ENCODE results near the gene METTL24.

The METTL24 gene

DNA sequence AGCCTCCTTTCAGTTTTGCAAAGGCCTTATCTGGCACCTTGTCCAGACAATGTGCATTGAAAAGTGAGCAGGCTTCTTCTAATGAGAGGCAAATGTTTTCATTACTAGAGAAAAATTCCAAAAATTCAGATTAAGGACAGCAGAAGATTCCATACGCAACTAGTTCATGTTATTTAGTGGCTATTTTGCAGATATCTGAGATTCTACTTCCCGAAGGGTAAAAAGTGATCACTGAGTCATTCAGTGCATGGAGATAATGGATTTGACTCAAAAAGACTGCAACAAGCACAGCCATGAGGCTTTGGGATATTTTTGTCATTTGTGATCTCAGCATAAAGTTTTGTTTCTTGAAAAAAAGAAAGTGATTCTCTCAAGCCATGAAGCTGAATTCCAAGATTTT lies 29.9 kb downstream of the METTL24 start:
- Histone ChIP-seq H3K27ac (ENCODE audit: low read depth in 2 of 2, low read length in 2 of 2) (no peak overlapping the region), H3K9ac (ENCODE audit: low read depth in 1 of 2, low read length in 2 of 2) (no peak overlapping the region), H3K9me3 (ENCODE audit: control insufficient read depth in 2 of 2, low read length in 2 of 2) (no peaks in the 10 kb centered on the region), H3K36me3 (ENCODE audit: control insufficient read depth in 2 of 2, insufficient read depth in 2 of 2, low read length in 2 of 2) (no peaks in the 10 kb centered on the region), H3K4me1 (ENCODE audit: control insufficient read depth in 2 of 2, insufficient read depth in 2 of 2, low read length in 2 of 2) (peaks cover 0 to 9% of the 10 kb centered on the region in 2 donors), H3K4me3 (ENCODE audit: low read length in 2 of 2) (no peak overlapping the region), H3K27me3 (ENCODE audit: control insufficient read depth in 2 of 2, insufficient read depth in 2 of 2, low read length in 2 of 2) (no peaks in the 10 kb centered on the region)

DNA sequence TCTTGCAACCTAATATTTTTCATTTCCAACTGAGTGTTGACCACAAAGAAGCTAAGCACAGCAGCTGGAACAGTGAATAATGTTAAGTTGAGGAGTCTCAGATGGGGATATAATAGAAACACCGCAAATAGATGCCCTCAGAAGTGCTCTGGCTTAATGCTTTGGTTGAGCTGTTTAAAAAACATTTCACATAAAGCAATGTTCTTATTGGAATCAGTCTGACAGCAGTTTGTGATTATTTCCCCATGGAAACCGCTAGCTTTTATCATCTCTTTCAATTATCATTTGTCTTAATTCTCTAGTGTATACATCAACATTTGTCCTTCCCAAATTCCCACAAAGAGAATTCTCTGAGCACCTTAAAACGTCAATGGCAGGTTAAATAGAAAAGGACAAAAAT lies 30.8 kb downstream of the METTL24 start:
- Histone ChIP-seq H3K9ac (ENCODE audit: low read depth in 1 of 2, low read length in 2 of 2) (no peak overlapping the region), H3K36me3 (ENCODE audit: control insufficient read depth in 2 of 2, insufficient read depth in 2 of 2, low read length in 2 of 2) (no peaks in the 10 kb centered on the region), H3K27me3 (ENCODE audit: control insufficient read depth in 2 of 2, insufficient read depth in 2 of 2, low read length in 2 of 2) (no peaks in the 10 kb centered on the region), H3K27ac (ENCODE audit: low read depth in 2 of 2, low read length in 2 of 2) (no peak overlapping the region), H3K9me3 (ENCODE audit: control insufficient read depth in 2 of 2, low read length in 2 of 2) (no peaks in the 10 kb centered on the region), H3K4me3 (ENCODE audit: low read length in 2 of 2) (no peak overlapping the region), H3K4me1 (ENCODE audit: control insufficient read depth in 2 of 2, insufficient read depth in 2 of 2, low read length in 2 of 2) (peaks cover 0 to 9% of the 10 kb centered on the region in 2 donors)

DNA sequence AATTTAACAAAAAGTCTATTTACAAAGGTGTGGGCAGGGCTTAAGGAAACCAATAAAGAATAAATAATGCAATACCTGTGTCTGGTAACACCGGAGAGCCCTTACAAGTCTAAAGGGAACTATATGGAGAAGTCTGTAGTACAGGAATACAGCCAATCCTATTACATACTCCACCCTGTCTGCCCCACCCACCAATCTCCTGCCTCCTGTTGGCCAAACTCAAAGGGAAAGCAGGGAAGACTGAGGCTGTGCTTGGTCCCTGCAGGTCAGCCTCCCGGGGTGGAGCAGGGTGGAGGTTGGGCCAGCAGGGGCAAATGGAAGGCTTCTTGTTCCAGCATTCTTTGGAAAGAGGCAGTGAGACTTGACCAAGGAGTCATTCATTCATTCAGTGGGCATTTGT lies 31.5 kb downstream of the METTL24 start:
- H3K9me3 ChIP-seq (ENCODE audit: control insufficient read depth in 2 of 2, low read length in 2 of 2): no peaks in the 10 kb centered on the region
- H3K27me3 ChIP-seq (ENCODE audit: control insufficient read depth in 2 of 2, insufficient read depth in 2 of 2, low read length in 2 of 2): no peaks in the 10 kb centered on the region
- no peak overlapping the region for H3K4me3 ChIP-seq (ENCODE audit: low read length in 2 of 2)
- peaks cover 0 to 9% of the 10 kb centered on the region in 2 donors for H3K4me1 ChIP-seq (ENCODE audit: control insufficient read depth in 2 of 2, insufficient read depth in 2 of 2, low read length in 2 of 2)
- no peak overlapping the region for H3K9ac ChIP-seq (ENCODE audit: low read depth in 1 of 2, low read length in 2 of 2)
- H3K27ac ChIP-seq (ENCODE audit: low read depth in 2 of 2, low read length in 2 of 2): no peak overlapping the region
- H3K36me3 ChIP-seq (ENCODE audit: control insufficient read depth in 2 of 2, insufficient read depth in 2 of 2, low read length in 2 of 2): no peaks in the 10 kb centered on the region

DNA sequence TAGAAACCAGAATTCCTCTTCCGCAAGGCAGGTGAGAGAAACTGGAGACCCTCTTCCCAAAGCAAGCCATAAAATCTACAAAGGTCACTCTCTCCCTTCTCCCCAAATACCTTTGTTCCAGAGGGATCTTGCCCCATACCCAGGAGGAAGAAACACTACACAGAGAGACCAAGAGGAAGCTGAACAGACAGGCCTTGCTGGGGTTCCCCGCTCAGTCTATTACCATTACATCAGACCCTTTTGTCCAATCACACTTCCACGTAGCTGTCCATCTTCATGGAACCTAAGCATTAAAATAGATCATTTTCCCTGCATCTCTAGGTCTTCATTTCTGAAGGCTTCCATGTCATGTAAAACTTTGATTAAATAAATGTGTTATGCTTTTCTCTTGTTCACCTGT lies 32.1 kb downstream of the METTL24 start:
- H3K4me3 ChIP-seq (ENCODE audit: low read length in 2 of 2): no peak overlapping the region
- peak overlapping the region in 1 of 2 donors; percentile 24 for H3K27ac ChIP-seq (ENCODE audit: low read depth in 2 of 2, low read length in 2 of 2)
- no peaks in the 10 kb centered on the region for H3K36me3 ChIP-seq (ENCODE audit: control insufficient read depth in 2 of 2, insufficient read depth in 2 of 2, low read length in 2 of 2)
- no peaks in the 10 kb centered on the region for H3K27me3 ChIP-seq (ENCODE audit: control insufficient read depth in 2 of 2, insufficient read depth in 2 of 2, low read length in 2 of 2)
- H3K9me3 ChIP-seq (ENCODE audit: control insufficient read depth in 2 of 2, low read length in 2 of 2): no peaks in the 10 kb centered on the region
- peaks cover 0 to 9% of the 10 kb centered on the region in 2 donors for H3K4me1 ChIP-seq (ENCODE audit: control insufficient read depth in 2 of 2, insufficient read depth in 2 of 2, low read length in 2 of 2)
- H3K9ac ChIP-seq (ENCODE audit: low read depth in 1 of 2, low read length in 2 of 2): no peak overlapping the region

DNA sequence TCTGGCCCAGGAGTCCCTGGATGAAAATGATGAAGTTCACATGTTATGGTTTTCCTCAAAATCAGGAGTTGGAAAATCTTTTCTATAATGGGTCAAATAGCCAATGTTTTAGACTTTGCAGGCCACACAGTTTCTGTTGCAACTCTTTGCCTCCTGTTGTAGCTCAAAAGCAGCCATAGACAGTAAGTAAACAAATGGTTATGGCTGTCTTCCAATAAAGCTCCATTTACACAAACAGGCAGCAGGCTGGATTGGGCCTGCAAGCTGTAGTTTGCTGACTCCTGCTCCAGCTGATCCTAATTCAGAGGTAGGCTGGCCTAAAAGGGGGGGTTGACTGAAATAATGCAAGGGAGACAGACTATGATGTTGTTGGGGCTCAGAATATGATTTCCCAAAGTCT lies 33.0 kb downstream of the METTL24 start:
- no peak overlapping the region for H3K4me3 ChIP-seq (ENCODE audit: low read length in 2 of 2)
- H3K4me1 ChIP-seq (ENCODE audit: control insufficient read depth in 2 of 2, insufficient read depth in 2 of 2, low read length in 2 of 2): peaks cover 0 to 9% of the 10 kb centered on the region in 2 donors
- H3K9me3 ChIP-seq (ENCODE audit: control insufficient read depth in 2 of 2, low read length in 2 of 2): no peaks in the 10 kb centered on the region
- H3K36me3 ChIP-seq (ENCODE audit: control insufficient read depth in 2 of 2, insufficient read depth in 2 of 2, low read length in 2 of 2): no peaks in the 10 kb centered on the region
- no peaks in the 10 kb centered on the region for H3K27me3 ChIP-seq (ENCODE audit: control insufficient read depth in 2 of 2, insufficient read depth in 2 of 2, low read length in 2 of 2)
- no peak overlapping the region for H3K9ac ChIP-seq (ENCODE audit: low read depth in 1 of 2, low read length in 2 of 2)
- peak overlapping the region in 1 of 2 donors; percentile 24 for H3K27ac ChIP-seq (ENCODE audit: low read depth in 2 of 2, low read length in 2 of 2)

DNA sequence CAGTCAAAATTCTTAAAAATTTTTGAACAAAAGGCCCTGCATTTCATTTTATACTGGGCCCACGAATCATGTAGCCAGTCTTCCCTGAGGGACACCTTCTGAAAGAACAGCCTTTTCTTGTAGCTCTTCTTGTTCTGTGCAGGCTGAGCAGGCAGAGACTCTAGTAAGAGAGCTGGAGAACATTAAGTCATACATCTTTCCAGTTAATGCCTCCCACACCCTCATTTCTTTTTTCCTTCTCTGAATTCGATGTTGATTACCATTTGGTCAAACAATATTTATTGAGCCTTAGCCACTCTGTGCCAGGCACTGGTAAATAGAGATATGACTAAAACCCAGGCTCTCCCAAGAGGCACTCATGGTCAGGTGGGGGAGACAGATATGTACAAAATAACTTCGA lies 33.6 kb downstream of the METTL24 start:
- Histone ChIP-seq H3K9ac (ENCODE audit: low read depth in 1 of 2, low read length in 2 of 2) (no peak overlapping the region), H3K9me3 (ENCODE audit: control insufficient read depth in 2 of 2, low read length in 2 of 2) (no peaks in the 10 kb centered on the region), H3K36me3 (ENCODE audit: control insufficient read depth in 2 of 2, insufficient read depth in 2 of 2, low read length in 2 of 2) (no peaks in the 10 kb centered on the region), H3K4me3 (ENCODE audit: low read length in 2 of 2) (no peak overlapping the region), H3K27ac (ENCODE audit: low read depth in 2 of 2, low read length in 2 of 2) (peak overlapping the region in 1 of 2 donors; percentile 3), H3K4me1 (ENCODE audit: control insufficient read depth in 2 of 2, insufficient read depth in 2 of 2, low read length in 2 of 2) (peaks cover 0 to 7% of the 10 kb centered on the region in 2 donors), H3K27me3 (ENCODE audit: control insufficient read depth in 2 of 2, insufficient read depth in 2 of 2, low read length in 2 of 2) (no peaks in the 10 kb centered on the region)

DNA sequence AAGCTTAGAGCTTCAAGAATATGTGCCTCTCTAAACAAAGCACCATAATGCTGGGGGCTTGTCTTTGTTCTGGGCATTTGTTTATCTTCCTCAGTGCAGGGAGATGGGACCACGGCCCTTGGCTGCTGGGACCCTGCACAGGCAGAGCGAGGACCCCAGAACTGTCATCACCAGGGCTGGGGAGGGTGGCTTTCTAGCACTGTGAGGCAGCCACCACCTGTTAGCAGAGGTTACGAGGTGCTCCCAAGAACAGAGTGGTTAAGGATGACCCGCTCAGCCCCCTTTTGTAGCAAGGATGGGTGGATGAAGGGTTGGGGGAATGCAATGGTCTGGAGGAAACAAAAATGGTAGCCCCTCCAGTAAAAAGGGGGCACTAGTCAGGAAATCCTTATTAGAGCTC lies 34.9 kb downstream of the METTL24 start:
- Histone ChIP-seq H3K4me3 (ENCODE audit: low read length in 2 of 2) (no peak overlapping the region), H3K9me3 (ENCODE audit: control insufficient read depth in 2 of 2, low read length in 2 of 2) (no peaks in the 10 kb centered on the region), H3K36me3 (ENCODE audit: control insufficient read depth in 2 of 2, insufficient read depth in 2 of 2, low read length in 2 of 2) (no peaks in the 10 kb centered on the region), H3K9ac (ENCODE audit: low read depth in 1 of 2, low read length in 2 of 2) (no peak overlapping the region), H3K27me3 (ENCODE audit: control insufficient read depth in 2 of 2, insufficient read depth in 2 of 2, low read length in 2 of 2) (no peaks in the 10 kb centered on the region), H3K4me1 (ENCODE audit: control insufficient read depth in 2 of 2, insufficient read depth in 2 of 2, low read length in 2 of 2) (peaks cover 0 to 7% of the 10 kb centered on the region in 2 donors), H3K27ac (ENCODE audit: low read depth in 2 of 2, low read length in 2 of 2) (no peak overlapping the region)

DNA sequence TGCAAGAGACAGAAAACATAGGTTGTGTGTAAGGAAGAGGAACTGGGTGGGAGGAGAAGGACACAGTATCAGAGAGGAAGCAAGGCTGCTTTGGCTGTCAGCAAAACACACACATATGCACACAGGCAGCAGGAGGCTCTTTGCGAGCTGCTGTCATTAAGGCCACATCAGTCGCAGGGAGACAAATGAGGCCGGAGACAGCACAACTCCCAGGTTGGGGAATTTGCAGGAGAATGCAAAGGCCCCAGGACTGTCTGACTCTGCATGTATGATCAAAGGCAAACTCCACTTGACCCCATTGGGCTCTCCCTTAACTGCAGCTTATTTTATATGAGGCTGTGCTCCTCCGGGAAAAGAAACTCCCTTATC lies 35.3 kb downstream of the METTL24 start:
- Histone ChIP-seq H3K27me3 (ENCODE audit: control insufficient read depth in 2 of 2, insufficient read depth in 2 of 2, low read length in 2 of 2) (no peaks in the 10 kb centered on the region), H3K9me3 (ENCODE audit: control insufficient read depth in 2 of 2, low read length in 2 of 2) (no peaks in the 10 kb centered on the region), H3K36me3 (ENCODE audit: control insufficient read depth in 2 of 2, insufficient read depth in 2 of 2, low read length in 2 of 2) (no peaks in the 10 kb centered on the region), H3K9ac (ENCODE audit: low read depth in 1 of 2, low read length in 2 of 2) (no peak overlapping the region), H3K4me3 (ENCODE audit: low read length in 2 of 2) (no peak overlapping the region), H3K4me1 (ENCODE audit: control insufficient read depth in 2 of 2, insufficient read depth in 2 of 2, low read length in 2 of 2) (peaks cover 0 to 7% of the 10 kb centered on the region in 2 donors), H3K27ac (ENCODE audit: low read depth in 2 of 2, low read length in 2 of 2) (no peak overlapping the region)

DNA sequence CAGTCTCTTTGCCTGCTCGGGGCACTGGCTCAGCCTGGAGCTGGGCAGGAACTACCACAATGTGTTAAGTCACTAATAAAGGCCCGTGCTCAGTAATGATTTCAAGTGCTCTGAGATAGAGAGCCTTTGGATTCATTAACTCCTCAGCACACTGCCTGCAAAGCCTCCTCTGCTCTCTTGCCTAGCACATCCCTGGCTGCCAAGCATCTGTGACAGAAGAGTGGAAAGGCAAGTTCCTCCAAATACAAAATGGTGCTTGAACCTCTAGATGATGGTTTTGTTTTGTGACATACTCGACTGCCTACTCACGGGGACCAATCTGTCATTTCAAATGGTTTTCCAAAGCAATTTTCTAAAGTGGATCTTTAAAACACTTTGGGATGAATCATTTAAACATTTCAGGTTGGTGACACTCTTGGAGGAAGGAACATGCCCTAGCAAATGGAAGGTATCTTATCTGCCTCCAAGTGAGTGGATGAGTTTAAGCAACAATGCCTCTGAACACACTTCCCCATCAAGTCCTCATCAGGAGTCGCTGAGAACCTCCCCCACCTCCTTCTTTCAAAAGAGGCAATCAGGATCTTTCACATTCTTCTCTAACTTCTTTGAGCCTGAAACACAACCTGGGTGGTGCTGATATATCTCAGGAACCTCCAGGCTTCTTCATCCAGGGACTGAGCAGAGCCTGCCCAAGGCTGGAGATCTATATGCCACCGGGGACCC lies 35.8 kb downstream of the METTL24 start:
- Histone ChIP-seq H3K9me3 (ENCODE audit: control insufficient read depth in 2 of 2, low read length in 2 of 2) (no peaks in the 10 kb centered on the region), H3K27ac (ENCODE audit: low read depth in 2 of 2, low read length in 2 of 2) (no peak overlapping the region), H3K36me3 (ENCODE audit: control insufficient read depth in 2 of 2, insufficient read depth in 2 of 2, low read length in 2 of 2) (no peaks in the 10 kb centered on the region), H3K4me3 (ENCODE audit: low read length in 2 of 2) (no peak overlapping the region), H3K27me3 (ENCODE audit: control insufficient read depth in 2 of 2, insufficient read depth in 2 of 2, low read length in 2 of 2) (no peaks in the 10 kb centered on the region), H3K9ac (ENCODE audit: low read depth in 1 of 2, low read length in 2 of 2) (no peak overlapping the region), H3K4me1 (ENCODE audit: control insufficient read depth in 2 of 2, insufficient read depth in 2 of 2, low read length in 2 of 2) (peaks cover 0 to 7% of the 10 kb centered on the region in 2 donors)

DNA sequence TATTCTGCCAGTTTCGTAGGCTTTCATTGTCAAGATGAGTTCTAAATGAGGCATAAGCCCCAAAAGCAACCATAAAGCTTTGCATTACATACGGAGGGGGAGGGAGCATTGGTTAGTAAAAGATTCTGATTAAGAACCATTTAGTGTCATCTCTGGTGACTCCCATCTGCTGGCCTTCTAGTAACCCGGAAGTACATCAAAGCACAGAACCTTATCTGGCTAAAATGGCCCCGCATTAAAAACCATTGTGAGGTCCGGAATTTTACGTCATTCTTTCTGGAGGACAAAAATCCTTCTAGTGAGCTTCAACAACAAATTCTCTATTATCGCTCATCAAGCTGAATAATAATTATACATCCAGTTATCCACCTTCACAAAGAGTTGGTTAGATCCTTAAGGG lies 37.8 kb downstream of the METTL24 start:
- no peak overlapping the region for H3K9ac ChIP-seq (ENCODE audit: low read depth in 1 of 2, low read length in 2 of 2)
- H3K27ac ChIP-seq (ENCODE audit: low read depth in 2 of 2, low read length in 2 of 2): no peak overlapping the region
- no peak overlapping the region for H3K4me3 ChIP-seq (ENCODE audit: low read length in 2 of 2)
- H3K36me3 ChIP-seq (ENCODE audit: control insufficient read depth in 2 of 2, insufficient read depth in 2 of 2, low read length in 2 of 2): no peaks in the 10 kb centered on the region
- no peaks in the 10 kb centered on the region for H3K9me3 ChIP-seq (ENCODE audit: control insufficient read depth in 2 of 2, low read length in 2 of 2)
- H3K4me1 ChIP-seq (ENCODE audit: control insufficient read depth in 2 of 2, insufficient read depth in 2 of 2, low read length in 2 of 2): peaks cover 0 to under 1% of the 10 kb centered on the region in 2 donors
- no peaks in the 10 kb centered on the region for H3K27me3 ChIP-seq (ENCODE audit: control insufficient read depth in 2 of 2, insufficient read depth in 2 of 2, low read length in 2 of 2)

All from mucosa of rectum (tissue), 2 donors.